Suppressor macrophage treated with lipopolysaccharide for 1 hour (primary cell): ENCODE data around the gene BUD31.
"Not testable (repeated sequence)": the region's sequence is repeated elsewhere in the genome, so short reads cannot be mapped to it uniquely, and the experiment has no call there.

Experiments used
- DNase-seq, 3 donors: peaks; one replicate each; pipeline ENCODE4 v3.0.0-alpha.2; 2020 to 2022

Gene BUD31

DNA sequence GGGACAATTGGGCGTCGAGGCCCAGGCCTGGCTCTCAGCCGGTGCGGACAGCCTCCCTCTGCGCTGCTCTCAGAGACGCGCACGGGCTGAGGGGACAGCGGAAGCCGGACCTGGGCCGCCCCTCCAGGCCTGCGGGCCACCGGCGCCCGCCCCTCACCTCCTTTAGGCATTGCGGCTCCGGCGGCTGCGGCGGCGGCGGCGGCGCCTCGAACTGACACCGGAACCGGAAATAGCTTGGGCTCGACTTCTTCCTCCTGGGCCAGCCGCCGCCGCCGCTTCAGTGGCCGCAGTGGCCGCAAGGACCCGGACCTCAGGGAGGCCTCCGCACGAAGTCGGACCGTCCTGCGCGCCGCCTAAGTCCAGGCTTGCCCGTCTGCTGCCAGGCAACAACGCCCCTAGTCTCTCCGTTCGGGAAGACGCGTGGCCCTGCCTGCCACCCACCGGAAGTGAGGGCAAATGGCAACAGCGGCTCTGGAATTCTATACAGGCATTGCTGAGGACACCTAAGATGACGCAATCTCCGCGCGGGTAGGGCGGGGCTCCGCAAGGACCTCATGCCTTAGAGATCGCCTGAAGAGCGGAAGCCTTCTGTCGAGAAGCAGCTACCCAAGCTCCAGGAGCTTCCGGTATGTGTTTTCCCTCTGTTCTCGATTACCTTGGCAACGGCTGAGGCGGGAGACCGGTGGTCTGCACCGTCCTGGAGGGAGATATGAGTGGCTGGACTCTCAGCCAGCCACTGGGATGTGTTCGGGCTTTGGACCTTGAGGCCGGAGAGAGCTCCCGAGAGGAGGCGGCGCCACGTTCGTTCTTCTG is at the start of gene BUD31, which contains the start of gene PDAP1:
BUD31 (plus strand) TSS at position 591 of the 813 bp plus-strand sequence. CDS start 2,124 bp downstream, outside the sequence.
PDAP1 (minus strand) TSS at position 219 of the 813 bp plus-strand sequence; CDS start at position 170, 49 bp downstream.
- peak; percentile 93 to 94 (median 93) for DNase-seq

DNA sequence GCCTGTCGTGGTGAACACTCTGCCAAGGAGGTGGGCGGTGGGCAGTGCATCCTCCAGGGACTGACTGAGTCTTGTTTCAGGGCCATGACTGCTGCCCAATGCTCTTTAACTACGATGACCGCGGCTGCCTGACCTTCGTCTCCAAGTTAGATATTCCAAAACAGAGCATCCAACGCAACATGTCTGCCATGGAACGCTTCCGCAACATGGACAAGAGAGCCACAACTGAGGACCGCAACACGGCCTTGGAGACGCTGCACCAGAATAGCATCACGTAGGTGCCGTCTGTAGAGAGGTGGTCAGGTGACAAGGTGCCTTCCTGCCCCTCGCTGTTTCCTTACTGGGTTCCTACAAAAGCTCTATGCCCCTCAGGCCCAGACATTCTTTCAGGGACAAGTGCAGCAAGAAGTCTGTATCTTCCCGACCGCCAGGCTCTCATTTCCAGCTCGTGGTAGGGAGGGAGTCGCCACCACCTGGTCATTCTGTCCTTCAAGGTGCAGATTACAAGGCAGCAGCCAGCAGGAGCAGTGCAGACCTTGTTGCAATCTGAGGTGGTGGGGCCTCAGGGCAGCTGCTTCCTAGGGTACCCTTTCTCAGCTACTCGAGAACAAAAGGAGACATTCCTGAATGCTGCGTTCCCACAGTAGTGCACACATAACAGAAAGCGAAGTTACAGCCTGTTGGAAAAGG is 49.2 kb upstream of the BUD31 start:
- no peak for DNase-seq

DNA sequence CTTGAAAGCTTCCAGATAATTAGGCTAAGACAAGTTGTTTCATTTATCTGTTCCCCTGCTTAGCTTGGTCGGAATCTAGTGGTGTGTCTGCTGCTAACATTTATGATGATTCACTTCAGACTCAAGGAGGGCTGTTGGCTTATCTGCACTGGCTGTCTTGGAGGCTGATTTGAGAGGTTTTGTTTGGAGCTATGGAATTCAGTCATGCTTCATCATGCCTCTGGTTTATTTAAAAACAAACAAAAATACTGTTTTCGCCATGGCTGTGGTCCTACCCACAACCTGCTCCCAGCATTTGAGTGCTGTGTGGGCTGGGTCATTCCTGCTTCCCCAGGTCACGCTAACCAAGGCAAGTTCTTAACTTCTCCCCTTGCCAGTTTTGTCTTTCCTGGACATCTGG is 46.0 kb upstream of the BUD31 start:
- DNase-seq: no peak

DNA sequence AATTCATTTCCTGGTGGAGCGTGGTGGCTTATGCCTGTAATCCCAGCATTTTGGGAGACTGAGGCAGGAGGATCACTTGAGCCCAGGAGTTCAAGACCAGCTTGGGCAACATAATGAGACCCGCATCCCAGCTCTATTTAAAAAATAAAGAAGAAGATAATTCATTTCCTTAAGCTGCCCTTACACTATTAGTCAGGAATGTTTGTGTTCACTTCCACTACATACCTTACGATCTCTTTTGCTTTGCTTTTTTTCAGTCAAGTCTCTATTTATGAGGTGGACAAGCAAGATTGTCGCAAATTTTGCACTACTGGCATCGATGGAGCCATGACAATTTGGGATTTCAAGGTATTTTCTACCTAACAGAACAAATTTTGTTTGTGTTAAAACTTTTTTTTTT is 45.5 kb upstream of the BUD31 start:
- DNase-seq: no peak

DNA sequence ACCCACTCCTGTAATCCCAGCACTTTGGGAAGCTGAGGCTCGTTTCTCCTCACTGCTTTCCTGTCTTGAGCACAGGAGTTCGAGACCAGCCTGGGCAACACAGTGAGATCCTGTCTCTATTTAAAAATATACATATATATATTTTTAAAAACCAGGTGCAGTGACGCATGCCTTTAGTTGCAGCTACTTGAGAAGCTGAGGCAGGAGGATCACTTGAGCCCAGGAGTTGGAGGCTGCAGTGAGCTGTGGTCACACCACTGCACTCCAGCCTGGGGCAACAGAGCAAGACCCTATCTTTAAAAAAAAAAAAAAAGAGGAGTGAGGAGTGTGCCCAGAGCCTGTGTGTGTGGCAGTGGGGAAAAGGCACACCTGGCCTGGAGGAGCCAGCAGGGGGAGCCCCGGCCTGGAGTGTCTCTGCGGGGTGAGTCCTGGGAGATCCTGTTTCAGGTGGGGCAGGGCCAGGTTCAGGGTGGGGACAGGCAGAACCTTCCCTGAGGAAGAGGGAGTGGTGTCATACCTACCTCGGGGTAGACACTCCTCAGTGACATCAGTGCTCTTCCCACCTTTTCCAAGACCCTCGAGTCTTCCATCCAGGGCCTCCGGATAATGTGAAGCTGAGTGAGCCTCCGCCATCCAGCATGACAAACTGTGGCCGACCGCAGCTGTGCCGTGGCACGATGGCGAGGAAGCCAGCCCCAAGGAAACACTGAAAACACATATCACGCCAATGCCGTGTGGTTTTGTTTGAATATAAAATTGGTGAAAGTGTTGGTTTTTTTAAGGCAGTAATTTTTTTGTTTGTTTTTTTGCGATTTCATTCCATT is 43.2 kb upstream of the BUD31 start:
- DNase-seq: peak; percentile 24 to 64 (median 46)

DNA sequence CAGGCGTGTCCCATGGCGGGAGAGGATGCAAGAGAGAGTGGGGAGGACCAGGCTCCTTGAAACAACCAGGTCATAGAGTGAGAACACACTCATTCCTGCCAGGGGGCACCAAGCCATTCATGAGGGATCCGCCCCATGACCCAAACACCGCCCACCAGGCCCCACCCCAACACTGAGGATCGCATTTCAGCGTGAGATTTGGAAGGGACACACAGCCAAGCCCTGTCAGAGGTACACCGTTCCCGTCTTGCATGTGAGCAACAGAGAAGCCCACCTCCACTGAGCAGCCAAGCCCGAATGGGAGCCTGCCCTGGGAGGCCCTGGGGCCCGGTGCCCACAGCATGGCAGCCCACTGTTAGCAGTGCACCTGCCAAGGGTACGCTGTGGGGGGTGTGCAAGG is 42.1 kb upstream of the BUD31 start:
- DNase-seq: no peak

DNA sequence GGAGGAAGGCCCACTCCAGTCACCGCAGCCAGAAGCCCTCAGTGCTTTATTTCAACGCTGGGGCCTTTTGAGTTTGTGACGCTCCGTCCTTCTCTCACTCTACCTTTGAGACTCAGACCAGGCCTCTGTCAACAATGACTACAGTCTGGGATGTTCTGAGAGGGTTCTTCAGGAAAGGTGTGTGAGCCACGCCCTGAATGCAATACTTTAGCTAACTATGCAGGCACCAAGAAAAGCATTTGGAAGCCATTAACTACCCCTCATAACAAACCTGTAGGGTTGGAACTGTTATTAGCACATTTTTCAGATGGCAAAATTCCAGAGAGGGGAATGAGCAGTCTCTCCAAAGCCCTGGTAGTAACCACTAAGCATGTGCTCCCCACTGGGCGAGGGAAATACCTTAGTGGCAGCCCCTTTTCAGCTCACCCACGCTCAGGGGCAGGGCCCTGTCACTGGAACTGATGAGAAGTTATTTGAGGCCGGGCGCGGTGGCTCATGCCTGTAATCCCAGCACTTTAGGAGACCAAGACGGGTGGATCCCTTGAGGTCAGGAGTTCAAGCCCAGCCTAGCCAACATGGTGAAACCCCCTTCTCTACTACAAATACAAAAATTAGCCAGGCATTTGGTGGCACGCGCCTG is 39.9 kb upstream of the BUD31 start:
- no peak for DNase-seq

DNA sequence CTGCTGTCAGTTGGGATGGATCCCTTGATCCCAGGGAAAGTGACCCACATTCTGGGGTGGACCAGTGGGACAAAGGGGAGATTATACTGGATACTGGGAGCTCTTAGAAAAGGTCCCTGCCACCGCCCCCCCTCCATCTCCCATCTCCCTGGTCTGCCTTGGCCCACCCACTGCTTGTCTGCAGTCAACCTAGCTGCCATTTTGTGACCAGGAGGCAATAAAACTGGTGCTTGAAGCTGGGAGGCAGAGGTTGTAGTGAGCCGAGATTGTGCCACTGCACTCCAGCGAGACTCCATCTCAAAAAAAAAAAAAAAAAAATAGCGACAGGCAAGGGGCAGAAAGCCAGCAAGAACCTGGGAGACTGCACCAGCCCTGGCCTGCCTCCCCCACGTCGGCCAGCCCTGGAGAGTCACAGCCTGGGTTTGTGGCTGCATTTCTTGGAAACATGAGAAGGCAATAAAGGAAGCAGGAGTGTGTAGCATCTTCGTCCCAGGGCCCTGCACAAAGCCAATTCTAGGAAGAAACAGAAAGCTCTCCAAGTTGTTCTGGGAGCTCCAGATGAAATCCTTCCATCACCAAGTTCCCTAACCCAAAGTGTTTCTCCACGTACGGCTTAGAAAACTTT is 38.9 kb upstream of the BUD31 start:
- DNase-seq: no peak

DNA sequence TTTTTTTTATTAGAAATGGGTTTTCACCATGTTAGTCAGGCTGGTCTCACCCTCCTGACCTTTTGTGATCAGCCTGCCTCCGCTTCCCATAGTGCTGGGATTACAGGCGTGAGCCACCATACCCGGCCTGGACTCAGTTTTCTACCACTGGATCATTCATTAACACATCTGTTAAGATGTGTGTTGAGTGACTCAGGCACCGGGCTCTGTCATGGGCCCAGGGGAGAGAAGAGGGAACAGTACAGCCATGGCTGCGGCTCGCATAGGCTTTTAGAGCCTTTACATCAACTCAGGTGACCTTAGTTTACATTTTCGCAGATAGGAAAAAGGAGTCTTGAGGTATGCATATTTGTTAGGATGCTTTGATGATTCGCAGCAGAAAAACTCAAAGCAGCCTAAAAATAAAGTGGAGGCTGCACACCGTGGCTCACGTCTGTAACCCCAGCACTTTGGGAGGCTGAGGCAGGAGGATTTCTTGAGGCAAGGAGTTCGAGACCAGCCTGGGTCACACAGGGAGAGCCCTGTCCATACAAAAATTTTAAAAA is 37.3 kb upstream of the BUD31 start:
- DNase-seq: no peak

DNA sequence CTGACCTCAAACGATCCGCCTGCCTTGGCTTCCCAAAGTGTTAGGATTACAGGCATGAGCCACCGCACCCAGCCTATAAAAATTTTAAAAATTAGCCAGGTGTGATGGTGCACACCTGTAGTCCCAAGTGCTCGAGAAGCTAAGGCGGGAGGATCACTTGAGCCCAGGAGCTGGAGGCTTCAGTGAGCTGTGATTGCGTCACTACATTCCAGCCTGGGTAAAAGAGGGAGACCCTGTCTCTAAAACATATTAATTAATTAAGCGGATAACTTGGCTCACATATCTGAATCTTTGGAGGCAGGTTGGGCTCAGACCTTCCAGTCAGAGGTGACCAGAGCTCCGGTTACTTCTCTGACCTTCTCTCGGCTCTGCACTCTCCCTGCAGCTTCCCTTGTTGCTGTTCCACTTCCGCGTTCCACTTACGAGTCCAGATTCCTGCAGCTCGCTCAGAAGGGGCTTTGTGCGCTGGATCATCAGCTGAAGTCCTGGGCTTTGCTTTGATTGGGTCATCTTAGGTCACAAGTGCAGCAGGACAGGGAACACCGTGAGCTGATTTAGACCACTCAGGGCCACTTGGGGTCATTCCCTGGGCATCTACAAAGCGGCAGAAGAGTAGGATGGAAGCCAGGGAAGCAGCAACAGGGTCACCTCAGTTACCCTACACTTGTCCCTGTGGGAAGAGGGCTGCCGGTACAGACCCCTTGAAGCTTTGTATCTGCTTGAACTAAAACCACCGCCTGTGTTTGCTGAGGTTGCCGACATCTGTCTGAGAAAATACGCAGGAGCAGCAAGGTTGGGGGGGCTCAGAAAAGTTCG is 36.3 kb upstream of the BUD31 start:
- no peak for DNase-seq

DNA sequence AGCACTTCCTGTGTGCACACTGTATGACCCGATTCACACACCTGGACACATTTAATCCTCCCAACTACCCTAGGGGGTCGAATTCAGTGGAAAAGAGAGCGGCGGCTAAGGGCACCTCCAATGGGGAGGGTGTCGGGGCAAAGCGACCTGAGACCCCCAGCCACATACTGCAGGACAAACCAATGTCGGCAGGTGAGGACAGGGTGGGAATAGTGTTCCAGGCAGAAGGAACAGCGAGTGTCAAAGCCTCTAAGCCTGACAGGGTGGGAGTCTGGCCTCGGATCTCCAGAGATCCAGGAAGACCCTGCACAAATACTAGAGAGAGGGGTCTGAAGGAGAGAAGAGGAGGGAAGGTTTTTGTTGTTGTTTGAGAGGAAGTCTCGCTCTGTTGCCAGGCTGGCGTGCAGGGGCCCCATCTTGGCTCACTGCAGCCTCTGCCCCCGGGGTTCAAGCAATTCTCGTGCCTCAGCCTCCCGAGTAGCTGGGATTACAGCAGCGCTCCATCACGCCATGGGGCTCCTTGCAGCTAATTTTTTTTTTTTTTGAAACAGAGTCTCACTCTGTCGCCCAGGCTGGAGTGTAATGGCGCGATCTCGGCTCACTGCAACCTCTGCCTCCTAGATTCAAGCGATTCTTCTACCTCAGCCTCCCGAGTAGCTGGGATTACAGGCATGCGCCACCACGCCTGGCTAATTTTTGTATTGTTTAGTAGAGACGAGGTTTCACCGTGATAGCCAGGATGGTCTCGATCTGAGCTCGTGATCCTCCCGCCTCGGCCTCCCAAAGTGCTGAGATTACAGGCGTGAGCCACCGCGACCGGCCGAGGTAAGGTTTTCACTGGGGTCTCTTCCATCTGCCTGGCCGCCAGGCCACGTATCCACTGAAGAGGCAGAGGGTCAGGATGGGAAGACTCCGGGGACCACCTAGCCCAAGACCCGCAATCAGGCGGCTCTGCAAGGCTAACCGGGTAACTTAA is 35.4 kb upstream of the BUD31 start:
- DNase-seq: no peak

DNA sequence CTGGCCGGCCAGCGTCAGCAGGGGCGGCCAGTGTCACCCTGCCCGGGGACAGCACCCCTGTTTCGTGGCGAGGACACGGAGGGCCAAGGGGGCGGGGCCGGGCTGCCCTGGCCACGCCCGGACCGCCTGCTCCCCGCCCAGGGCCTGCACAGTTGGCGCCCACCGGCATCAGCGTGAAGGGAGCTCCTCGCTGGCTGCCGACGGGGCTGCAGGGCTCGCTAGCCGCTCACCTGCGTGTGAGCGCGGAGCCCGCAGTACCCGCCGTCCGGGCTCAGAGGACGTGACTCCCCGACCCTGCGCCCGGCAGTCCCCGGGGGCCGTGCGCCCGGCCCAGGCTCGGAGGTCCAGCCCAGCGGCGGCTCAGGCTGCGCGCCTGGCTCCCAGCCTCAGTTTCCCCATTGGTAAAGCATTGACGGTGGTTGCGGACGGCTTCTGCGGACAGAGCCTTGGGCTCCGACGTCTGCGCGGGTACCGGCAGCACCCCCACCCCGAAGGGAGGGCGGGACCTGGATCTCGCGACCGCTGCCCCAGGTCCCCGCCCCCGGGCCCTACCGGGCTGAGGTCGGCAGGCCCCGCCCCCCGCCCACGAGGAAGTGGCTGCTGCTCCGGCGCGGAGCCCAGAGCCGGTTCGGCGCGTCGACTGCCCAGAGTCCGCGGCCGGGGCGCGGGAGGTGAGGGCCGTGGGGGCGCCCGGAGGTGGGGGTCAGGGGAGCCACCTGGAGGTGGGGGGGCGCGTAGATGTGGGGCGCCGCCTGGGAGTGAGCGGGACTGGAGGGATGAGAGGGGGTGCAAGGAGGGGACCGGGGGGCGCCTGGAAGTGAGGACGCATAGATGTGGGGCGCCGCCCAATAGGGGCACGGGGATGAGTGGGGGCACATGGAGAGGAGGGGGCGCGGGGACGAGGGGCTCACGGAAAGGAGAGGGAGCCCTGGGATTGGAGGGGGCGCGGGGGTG is 34.4 kb upstream of the BUD31 start, which contains the start of gene ARPC1B:
ARPC1B (plus strand) TSS at position 620 of the 954 bp plus-strand sequence. CDS start 10,985 bp downstream, outside the sequence.
- peak; percentile 85 to 97 (median 94) for DNase-seq

DNA sequence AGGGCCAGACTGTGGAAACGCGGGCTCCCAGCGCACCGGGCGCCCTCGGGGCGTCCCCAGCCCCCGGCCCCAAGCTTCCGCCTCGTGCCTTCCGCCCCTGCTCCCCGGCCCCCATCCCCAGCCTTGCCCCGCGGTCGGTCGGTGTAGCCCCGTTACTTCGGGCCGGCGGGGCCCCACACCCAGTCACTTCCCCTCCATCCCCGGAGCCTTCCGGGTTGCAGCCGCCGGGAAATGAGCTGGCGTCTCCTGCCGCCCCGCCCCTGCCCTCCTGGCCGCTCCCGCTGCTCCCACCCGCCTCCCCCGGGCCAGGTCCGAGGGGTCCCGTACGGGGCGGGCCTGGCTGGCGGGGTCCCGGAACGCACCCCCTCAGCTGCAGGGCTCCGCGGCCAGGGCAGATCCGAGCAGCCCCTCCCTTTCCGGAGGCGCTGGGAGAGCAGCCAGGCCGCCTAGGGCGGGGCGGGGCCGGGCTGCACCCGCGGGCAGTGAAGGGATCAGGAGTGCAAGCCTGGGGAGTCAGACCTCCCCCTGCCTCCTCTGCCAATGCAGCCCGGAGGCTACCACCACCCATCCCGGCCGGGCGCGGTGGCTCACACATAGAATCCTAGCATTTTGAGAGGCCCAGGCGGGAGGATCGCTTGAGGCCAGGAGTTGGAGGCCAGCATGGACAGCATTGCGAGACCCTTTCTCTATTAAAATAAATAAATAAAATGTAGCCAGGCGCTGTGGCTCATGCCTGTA is 33.5 kb upstream of the BUD31 start:
- peak; percentile 78 to 89 (median 79) for DNase-seq

DNA sequence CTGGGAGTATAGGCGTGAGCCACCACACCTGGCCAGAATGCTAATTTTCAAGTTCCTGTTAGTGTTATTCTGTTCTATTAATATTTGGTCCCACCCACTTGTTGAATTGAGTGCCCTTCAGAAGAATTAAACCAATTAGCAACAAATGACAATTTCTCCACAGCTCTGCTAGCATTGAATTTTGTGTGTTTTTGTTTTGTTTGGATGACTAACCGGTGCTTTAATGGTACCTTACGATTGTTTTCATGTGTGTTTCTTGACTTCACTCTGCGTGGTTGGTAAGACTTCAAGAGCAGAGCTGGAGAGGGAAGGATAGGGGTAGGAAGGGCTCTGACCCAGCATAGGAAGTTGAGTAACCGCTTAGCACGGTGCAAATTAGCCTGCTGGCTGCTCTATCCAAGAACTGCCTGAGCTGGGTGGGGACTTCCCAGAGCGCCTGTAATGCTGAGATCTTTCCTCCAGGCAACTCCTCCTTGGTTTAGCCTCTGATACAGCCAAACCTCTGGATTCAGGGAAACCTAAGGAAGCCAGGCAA is 29.7 kb upstream of the BUD31 start:
- DNase-seq: peak; percentile 92 to 97 (median 95)

DNA sequence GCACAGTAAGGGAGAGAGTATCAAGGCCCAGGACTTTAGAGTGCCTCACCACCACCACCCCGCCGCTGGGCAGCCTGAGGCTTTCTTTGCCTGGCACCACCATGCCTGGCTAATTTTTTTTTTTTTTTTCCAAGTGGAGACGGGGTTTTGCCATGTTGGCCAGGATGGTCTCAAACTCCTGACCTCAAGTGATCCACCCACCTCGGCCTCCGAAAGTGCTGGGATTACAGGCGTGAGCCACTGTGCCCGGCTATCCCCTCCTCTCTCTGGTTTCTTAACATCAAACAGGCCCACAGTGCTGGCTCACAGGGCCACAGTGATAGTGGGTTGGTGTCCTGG is 29.1 kb upstream of the BUD31 start:
- DNase-seq: not testable (repeated sequence)

DNA sequence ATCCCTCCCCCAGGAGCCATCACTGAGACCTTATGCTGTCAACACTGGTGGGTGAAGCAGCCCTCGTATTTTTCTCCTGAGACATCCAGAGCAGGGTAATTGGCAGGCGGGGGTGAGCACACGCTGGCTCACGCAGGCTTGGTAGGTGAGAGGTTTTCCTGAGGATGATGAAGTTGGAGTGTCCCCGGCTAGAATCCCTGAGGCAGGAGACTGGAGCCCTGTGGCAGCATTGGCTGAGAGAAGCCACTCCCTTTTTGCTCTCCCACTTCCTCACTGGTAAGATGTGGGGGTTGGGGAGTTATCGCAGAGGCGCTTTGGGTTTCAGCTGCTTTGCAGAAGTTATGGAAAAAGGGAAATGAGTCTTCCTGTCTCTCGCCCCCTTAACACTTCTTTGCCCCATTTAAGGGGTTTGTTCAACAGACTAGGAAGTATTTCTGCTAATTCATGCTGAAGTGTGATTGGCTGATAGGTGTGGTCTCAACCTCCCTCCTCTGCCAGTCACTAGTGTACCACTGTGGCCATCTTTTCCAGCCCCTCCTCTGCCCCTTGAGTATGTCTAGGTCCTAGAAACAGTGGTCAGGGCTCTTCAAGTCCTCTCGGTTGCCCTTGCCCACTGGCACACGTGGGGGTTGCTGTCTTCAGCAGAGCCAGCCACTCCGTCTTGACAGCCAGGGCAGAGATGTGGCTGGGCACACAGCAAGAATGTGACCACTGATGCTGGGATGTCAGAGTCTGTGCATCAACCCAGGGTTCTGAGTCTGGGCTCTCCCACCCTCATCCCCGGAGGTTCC is 28.5 kb upstream of the BUD31 start:
- DNase-seq: peak; percentile 94 to 97 (median 94)
